Measurements from ENCODE around the gene CNBP.
"Not testable (repeated sequence)": the region's sequence is repeated elsewhere in the genome, so short reads cannot be mapped to it uniquely, and the experiment has no call there.

DNA sequence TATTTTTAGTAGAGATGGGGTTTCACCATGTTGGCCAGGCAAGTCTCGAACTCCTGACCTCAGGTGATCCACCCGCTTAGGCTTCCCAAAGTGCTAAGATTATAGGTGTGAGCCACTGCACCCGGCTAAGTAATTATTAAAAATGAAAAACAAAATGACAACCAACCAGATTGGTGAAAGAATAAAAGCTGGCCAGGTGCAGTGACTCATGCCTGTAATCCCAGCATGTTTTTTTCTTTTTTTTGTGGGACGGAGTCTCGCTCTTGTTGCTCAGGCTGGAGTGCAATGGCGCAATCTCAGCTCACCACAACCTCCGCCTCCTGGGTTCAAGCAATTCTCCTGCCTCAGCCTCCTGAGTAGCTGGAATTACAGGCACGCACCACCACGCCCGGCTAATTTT is 47.4 kb downstream of the CNBP start:
- TF ChIP-seq POLR2A (IDR thresholded peaks at IDR 0.05), result not testable (repeated sequence)
- TF ChIP-seq, protein P1, sequence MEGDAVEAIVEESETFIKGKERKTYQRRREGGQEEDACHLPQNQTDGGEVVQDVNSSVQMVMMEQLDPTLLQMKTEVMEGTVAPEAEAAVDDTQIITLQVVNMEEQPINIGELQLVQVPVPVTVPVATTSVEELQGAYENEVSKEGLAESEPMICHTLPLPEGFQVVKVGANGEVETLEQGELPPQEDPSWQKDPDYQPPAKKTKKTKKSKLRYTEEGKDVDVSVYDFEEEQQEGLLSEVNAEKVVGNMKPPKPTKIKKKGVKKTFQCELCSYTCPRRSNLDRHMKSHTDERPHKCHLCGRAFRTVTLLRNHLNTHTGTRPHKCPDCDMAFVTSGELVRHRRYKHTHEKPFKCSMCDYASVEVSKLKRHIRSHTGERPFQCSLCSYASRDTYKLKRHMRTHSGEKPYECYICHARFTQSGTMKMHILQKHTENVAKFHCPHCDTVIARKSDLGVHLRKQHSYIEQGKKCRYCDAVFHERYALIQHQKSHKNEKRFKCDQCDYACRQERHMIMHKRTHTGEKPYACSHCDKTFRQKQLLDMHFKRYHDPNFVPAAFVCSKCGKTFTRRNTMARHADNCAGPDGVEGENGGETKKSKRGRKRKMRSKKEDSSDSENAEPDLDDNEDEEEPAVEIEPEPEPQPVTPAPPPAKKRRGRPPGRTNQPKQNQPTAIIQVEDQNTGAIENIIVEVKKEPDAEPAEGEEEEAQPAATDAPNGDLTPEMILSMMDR (IDR thresholded peaks at IDR 0.05), result not testable (repeated sequence)
